ENCODE data around the gene CACNG5. TPM values are rescaled to one million over a fixed set of nuclear protein-coding genes. Genes with fewer than 3 reads are reported as not detected.
A peak's percentile ranks its signal among the peaks of the same experiment; 100 is the strongest.

The CACNG5 gene
- total RNA-seq, 6 experiments from 2014 or later, result not detected

GRCh38 chr17:66885417-66885816 lies 50.5 kb downstream of the CACNG5 start:
- TF ChIP-seq, protein P1, sequence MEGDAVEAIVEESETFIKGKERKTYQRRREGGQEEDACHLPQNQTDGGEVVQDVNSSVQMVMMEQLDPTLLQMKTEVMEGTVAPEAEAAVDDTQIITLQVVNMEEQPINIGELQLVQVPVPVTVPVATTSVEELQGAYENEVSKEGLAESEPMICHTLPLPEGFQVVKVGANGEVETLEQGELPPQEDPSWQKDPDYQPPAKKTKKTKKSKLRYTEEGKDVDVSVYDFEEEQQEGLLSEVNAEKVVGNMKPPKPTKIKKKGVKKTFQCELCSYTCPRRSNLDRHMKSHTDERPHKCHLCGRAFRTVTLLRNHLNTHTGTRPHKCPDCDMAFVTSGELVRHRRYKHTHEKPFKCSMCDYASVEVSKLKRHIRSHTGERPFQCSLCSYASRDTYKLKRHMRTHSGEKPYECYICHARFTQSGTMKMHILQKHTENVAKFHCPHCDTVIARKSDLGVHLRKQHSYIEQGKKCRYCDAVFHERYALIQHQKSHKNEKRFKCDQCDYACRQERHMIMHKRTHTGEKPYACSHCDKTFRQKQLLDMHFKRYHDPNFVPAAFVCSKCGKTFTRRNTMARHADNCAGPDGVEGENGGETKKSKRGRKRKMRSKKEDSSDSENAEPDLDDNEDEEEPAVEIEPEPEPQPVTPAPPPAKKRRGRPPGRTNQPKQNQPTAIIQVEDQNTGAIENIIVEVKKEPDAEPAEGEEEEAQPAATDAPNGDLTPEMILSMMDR (IDR thresholded peaks at IDR 0.05), result no peak
- no peak for DNase-seq

DNA sequence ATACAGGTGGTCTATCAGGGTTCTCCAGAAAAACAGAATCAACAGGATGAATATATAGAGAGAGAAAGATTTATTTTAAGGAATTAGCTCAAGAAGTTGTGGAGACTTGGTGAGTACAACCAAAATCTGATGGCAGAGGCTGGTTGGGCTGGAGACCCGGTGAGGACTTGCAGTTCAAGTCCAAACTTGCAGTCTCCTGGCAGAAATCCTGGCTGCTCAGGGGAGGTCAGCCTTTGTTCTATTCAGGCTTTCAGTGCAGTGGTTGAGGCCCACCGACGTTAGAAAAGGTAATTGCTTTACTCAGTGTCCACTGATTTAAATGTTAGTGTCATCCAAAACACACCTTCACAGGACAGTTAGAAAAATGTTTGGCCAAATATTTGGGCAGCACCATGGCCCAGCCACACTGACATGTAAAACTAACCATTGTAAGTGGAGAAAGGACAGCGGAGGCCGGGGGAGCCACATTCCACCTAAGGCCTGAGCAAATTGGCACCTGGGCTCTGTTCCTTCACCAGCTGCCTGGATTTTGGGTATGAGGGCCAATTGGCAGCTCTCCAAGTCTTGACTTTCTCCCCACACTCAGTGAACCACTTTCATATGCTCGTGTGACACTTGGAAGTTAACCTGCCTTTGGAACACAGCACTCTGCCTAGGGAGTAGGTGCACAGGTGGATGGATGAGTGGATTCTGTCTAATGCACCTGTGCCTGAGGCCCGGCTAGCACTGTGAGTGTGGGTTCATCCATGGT lies 54.7 kb downstream of the CACNG5 start:
- H3K4me1 Mint-ChIP-seq (ENCODE audit: low read depth), result peaks cover 6% of the 10 kb centered on the region; the same call in 1 of the 2 replicates
- no peak overlapping the region for H3K4me3 Mint-ChIP-seq
- TF ChIP-seq, protein P1 (IDR thresholded peaks at IDR 0.05), result no peak
- no peaks in the 10 kb centered on the region for H3K36me3 Mint-ChIP-seq (ENCODE audit: low read depth)
- no peaks in the 10 kb centered on the region for H3K9me3 Mint-ChIP-seq
- DNase-seq, result no peak
- H3K27ac Mint-ChIP-seq, result no peak overlapping the region
- peaks cover 33% of the 10 kb centered on the region for H3K27me3 Mint-ChIP-seq (ENCODE audit: insufficient read depth)

More at GRCh38 chr17:66885417-66885816, 50.5 kb downstream of the CACNG5 start:
- Mint-ChIP-seq H3K36me3 (ENCODE audit: low read depth) (no peaks in the 10 kb centered on the region), H3K4me1 (ENCODE audit: low read depth) (no peaks in the 10 kb centered on the region), H3K9me3 (peaks cover 15% of the 10 kb centered on the region; the same call in 1 of the 2 replicates), H3K4me3 (no peak overlapping the region), H3K27ac (no peak overlapping the region), H3K27me3 (ENCODE audit: insufficient read depth) (peaks cover 8% of the 10 kb centered on the region; the same call in 1 of the 2 replicates)

DNA sequence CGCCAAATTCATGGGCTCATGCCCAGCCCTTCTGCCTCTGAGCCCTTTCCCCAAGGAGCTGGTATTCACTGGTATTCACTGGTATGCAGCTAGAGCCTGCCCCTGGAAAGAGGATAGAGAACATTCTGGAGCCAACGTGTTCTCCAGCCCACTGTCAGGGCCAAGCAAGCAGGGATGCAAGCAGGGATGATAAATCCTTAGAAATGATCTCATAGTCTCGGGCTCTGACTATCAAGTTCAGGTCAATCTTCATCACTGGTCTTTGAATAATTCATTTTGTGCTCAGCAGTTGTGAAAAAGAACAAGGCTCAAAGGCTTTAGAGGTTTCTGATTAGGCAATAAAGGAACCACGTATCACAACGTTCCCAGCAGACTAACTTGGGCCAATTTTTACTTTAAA lies 57.3 kb downstream of the CACNG5 start:
- Mint-ChIP-seq H3K4me3 (no peak overlapping the region), H3K27me3 (ENCODE audit: insufficient read depth) (peaks cover 40% of the 10 kb centered on the region), H3K9me3 (no peaks in the 10 kb centered on the region), H3K4me1 (ENCODE audit: low read depth) (peaks cover 6% of the 10 kb centered on the region; the same call in 1 of the 2 replicates), H3K36me3 (ENCODE audit: low read depth) (no peaks in the 10 kb centered on the region), H3K27ac (no peak overlapping the region)
- TF ChIP-seq, protein P1 (IDR thresholded peaks at IDR 0.05), result no peak
- DNase-seq, result no peak

DNA sequence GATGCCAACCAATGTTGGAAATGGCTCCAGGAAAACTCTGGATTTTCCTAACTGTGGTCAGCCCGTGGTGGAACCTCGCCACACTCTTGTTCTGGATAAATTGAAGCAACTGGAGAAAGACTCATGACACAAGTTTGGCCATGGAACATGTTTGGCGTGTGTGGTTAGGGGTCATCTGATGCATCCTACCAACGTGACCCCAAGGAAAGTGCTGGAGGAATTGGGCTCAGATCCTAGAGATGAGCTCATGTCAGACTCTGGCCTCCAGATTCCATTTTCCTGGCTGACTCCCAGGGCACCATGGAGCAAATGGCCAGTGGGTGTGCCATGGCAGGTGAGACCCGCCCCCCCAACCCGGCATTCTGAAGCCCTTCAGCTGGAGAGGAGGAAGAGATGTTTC lies 58.5 kb downstream of the CACNG5 start:
- Mint-ChIP-seq H3K36me3 (ENCODE audit: low read depth) (no peaks in the 10 kb centered on the region), H3K27me3 (ENCODE audit: insufficient read depth) (peaks cover 42% of the 10 kb centered on the region), H3K9me3 (no peaks in the 10 kb centered on the region), H3K27ac (no peak overlapping the region), H3K4me1 (ENCODE audit: low read depth) (peaks cover 6% of the 10 kb centered on the region; the same call in 1 of the 2 replicates), H3K4me3 (no peak overlapping the region)
- peak; percentile 2 for DNase-seq
- TF ChIP-seq, protein P1 (IDR thresholded peaks at IDR 0.05), result no peak

- TF ChIP-seq, protein P1 (IDR thresholded peaks at IDR 0.05), result no peak
- Mint-ChIP-seq H3K27me3 (ENCODE audit: insufficient read depth) (peaks cover 43% of the 10 kb centered on the region), H3K4me1 (ENCODE audit: low read depth) (peaks cover 6% of the 10 kb centered on the region; the same call in 1 of the 2 replicates), H3K27ac (no peak overlapping the region), H3K36me3 (ENCODE audit: low read depth) (no peaks in the 10 kb centered on the region), H3K9me3 (no peaks in the 10 kb centered on the region), H3K4me3 (no peak overlapping the region)
- no peak for DNase-seq
These were observed 58.9 kb downstream of the CACNG5 start for GRCh38 chr17:66893863-66894262.

Measured in HFFc6 (cell line).